ENCODE results near the gene GLB1L3. TPM values are rescaled to one million over a fixed set of nuclear protein-coding genes. Genes with fewer than 3 reads are reported as not detected.

Gene GLB1L3
- total and polyA plus RNA-seq, 2 donors (not counting 3 experiments of a cell fraction or from before 2014, with no cell fraction given), result not detected

DNA sequence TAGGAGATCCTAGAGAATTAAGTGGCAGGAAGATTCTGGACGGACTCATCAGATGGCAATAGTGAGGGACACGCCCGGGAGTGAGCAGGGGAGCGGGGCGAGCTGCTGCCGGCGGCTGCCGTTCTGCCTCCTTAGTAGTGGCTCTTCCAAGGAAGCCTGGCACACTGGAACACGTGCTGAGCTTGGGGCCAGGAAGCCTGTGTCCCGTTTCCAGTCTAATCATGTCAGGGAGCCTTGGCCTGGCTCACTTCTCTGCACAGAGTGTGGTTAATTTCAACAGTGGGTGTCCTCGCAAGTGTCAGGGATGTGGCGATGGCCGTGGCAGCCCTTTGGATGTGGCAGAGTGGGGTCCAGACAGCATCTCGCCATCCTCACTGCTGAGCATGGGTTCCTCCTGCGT lies 16.5 kb downstream of the GLB1L3 start:
- Histone ChIP-seq H3K27ac (ENCODE audit: insufficient read depth, low read depth, low read length) (no peak overlapping the region), H3K4me2 (ENCODE audit: insufficient read depth, low read length) (no peak overlapping the region), H3K27me3 (ENCODE audit: control insufficient read depth in 2 of 2, insufficient read depth in 2 of 2, low read length in 2 of 2) (no peaks in the 10 kb centered on the region), H3K4me1 (ENCODE audit: control insufficient read depth, extremely low read depth, insufficient read depth, low read length) (no peaks in the 10 kb centered on the region), H3K36me3 (ENCODE audit: control insufficient read depth in 2 of 2, extremely low read depth in 1 of 2, insufficient read depth in 2 of 2, low read length in 2 of 2) (no peaks in the 10 kb centered on the region), H3K9me1 (replicated peaks; ENCODE audit: control insufficient read depth, extremely low read depth, insufficient read depth, low read length) (no peaks in the 10 kb centered on the region), H3K4me3 (replicated peaks in 1 of 3; ENCODE audit: insufficient read depth in 1 of 3, low read depth in 1 of 3, low read length in 3 of 3) (no peak overlapping the region), H4K20me1 (replicated peaks; ENCODE audit: control insufficient read depth, extremely low read depth, insufficient read depth, low read length) (no peaks in the 10 kb centered on the region), H3K9me3 (replicated peaks; ENCODE audit: control insufficient read depth, insufficient read depth, low read length) (no peaks in the 10 kb centered on the region), H3K9ac (replicated peaks; ENCODE audit: extremely low read depth, insufficient read depth, low read length) (no peak overlapping the region), H3K79me2 (ENCODE audit: control insufficient read depth, insufficient read depth, low read length) (no peaks in the 10 kb centered on the region), H2AFZ (ENCODE audit: low read depth, low read length) (no peak overlapping the region)
- no peak for TF ChIP-seq POLR2A (IDR thresholded peaks at IDR 0.05; ENCODE audit: low read depth, low read length)
- no peak for TF ChIP-seq MYC (IDR thresholded peaks at IDR 0.05; ENCODE audit: low read depth, low read length)
- TF ChIP-seq JUN (IDR thresholded peaks at IDR 0.05; ENCODE audit: borderline replicate concordance, insufficient read depth, insufficient read length, low read depth), result no peak
- no peak for TF ChIP-seq FOS (IDR thresholded peaks at IDR 0.05; ENCODE audit: borderline replicate concordance, insufficient read depth, low read length)
- TF ChIP-seq POLR2AphosphoS5 (IDR thresholded peaks at IDR 0.05; ENCODE audit: insufficient read depth, low read depth, low read length), result no peak
- TF ChIP-seq GATA2 (IDR thresholded peaks at IDR 0.05; ENCODE audit: insufficient read depth, insufficient read length, low read depth, low read length), result no peak
- TF ChIP-seq, protein P1, sequence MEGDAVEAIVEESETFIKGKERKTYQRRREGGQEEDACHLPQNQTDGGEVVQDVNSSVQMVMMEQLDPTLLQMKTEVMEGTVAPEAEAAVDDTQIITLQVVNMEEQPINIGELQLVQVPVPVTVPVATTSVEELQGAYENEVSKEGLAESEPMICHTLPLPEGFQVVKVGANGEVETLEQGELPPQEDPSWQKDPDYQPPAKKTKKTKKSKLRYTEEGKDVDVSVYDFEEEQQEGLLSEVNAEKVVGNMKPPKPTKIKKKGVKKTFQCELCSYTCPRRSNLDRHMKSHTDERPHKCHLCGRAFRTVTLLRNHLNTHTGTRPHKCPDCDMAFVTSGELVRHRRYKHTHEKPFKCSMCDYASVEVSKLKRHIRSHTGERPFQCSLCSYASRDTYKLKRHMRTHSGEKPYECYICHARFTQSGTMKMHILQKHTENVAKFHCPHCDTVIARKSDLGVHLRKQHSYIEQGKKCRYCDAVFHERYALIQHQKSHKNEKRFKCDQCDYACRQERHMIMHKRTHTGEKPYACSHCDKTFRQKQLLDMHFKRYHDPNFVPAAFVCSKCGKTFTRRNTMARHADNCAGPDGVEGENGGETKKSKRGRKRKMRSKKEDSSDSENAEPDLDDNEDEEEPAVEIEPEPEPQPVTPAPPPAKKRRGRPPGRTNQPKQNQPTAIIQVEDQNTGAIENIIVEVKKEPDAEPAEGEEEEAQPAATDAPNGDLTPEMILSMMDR (IDR thresholded peaks at IDR 0.05; ENCODE audit: extremely low read depth in 1 of 2, insufficient read depth in 1 of 2, low read depth in 1 of 2, low read length in 2 of 2), result no peak
- TF ChIP-seq EZH2 (IDR thresholded peaks at IDR 0.05; ENCODE audit: borderline replicate concordance, low read depth, low read length, severe bottlenecking), result no peak
- TF ChIP-seq, protein P2, sequence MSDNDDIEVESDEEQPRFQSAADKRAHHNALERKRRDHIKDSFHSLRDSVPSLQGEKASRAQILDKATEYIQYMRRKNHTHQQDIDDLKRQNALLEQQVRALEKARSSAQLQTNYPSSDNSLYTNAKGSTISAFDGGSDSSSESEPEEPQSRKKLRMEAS (IDR thresholded peaks at IDR 0.05; ENCODE audit: insufficient read depth, insufficient read length), result no peak
- FAIRE-seq, result no peak
- BruUV-seq (replicated peaks), result no TSS peak
- intact Hi-C loops (cut with micrococcal nuclease) (no loop called here), dilution Hi-C loops (cut with MboI; ENCODE audit: extremely low pct_ligation_motif_present, low sequenced_read_pairs) (no loop called here)
- ChIA-PET CTCF (no interaction called here), POLR2A (no interaction called here)
- DNase-seq (ENCODE audit: low read depth, low spot score), result no peak
